Measurements from ENCODE around the gene SORL1-AS1.

- no peak for TF ChIP-seq NFYB (CRISPR knock-in tag; conservative IDR thresholded peaks at IDR 0.05; ENCODE audit: low read depth)
- TF ChIP-seq ESRRA (CRISPR knock-in tag; IDR thresholded peaks at IDR 0.05; ENCODE audit: borderline replicate concordance), result peak; percentile 88; the same call in 1 of the 2 replicates
- TF ChIP-seq ZNF317 (CRISPR knock-in tag; IDR thresholded peaks at IDR 0.05; ENCODE audit: borderline replicate concordance, low read depth), result 0 out of 2 replicates have a peak, but pooled peaks have one; percentile 24
- no peak for TF ChIP-seq IRF1 (CRISPR knock-in tag; IDR thresholded peaks at IDR 0.05)
- TF ChIP-seq KAT7 (CRISPR knock-in tag; IDR thresholded peaks at IDR 0.05; ENCODE audit: borderline replicate concordance), result peak; percentile 90; the same call in 1 of the 2 replicates
- TF ChIP-seq FOXP4 (CRISPR knock-in tag; IDR thresholded peaks at IDR 0.05), result peak; percentile 34; the same call in 1 of the 2 replicates
- TF ChIP-seq CTCF (IDR thresholded peaks at IDR 0.05), result peak; percentile 9; the same call in 1 of the 2 replicates
- no peak for TF ChIP-seq IRF2 (CRISPR knock-in tag; IDR thresholded peaks at IDR 0.05; ENCODE audit: borderline replicate concordance, low read depth)
- TF ChIP-seq FOXJ3 (CRISPR knock-in tag; IDR thresholded peaks at IDR 0.05; ENCODE audit: borderline replicate concordance), result no peak
- no peak for TF ChIP-seq ATF3 (CRISPR knock-in tag; conservative IDR thresholded peaks at IDR 0.05)
These were observed 670 bp downstream of the SORL1-AS1 start, which contains the start of gene SORL1 for GRCh38 chr11:121451986-121452608.

Data from WTC11 (cell line).